ENCODE measurements around the gene AGRN. TPM values are rescaled to one million over a fixed set of nuclear protein-coding genes. Genes with fewer than 3 reads are reported as not detected.
A peak's percentile ranks its signal among the peaks of the same experiment; 100 is the strongest.

The AGRN gene
- total and polyA plus RNA-seq, 8 donors = 96.8 to 208 (median 149) TPM

DNA sequence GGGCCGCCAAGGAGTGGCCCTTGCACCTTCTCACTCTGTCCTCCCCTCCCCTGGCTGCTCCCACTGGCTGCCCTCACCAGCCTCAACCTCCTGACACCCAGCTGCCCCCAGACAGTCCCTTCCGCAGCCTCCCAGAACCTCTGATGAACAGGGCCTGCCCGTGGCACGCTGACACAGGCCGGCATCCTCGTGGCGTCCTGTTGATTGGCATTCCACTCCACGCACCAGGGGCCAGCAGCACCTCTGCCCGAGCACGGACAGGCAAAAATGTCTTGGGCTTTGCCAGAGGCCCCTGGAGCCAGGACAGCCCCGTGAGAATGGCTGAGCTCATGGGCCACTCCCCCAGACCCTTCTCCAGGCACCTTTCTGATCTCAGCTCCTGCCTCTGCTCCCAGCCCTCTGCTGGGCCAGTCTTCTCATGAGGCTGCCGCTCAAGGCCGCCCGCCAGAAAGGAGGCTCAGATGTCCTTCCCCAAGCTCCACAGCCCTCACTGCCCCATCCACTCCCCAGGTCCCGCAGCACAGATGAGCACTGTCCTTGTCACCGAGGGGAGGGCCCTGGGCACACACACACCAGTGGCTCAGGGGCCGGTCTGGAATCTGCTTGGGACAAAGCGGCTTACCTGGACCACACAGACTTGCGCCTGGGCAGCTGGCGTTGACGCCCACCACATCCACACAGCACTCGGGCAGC is 70.0 kb downstream of the AGRN start:
- Histone ChIP-seq H3K27me3 (no peaks in the 10 kb centered on the region), H3K9me3 (no peaks in the 10 kb centered on the region), H3K4me3 (no peak overlapping the region), H3K4me1 (no peaks in the 10 kb centered on the region), H3K27ac (no peak overlapping the region), H3K36me3 (no peaks in the 10 kb centered on the region)
- DNase-seq (no peak), ATAC-seq (no peak)
- intact Hi-C loops (cut with DNase I) = no loop called here
- TF ChIP-seq, protein P1, sequence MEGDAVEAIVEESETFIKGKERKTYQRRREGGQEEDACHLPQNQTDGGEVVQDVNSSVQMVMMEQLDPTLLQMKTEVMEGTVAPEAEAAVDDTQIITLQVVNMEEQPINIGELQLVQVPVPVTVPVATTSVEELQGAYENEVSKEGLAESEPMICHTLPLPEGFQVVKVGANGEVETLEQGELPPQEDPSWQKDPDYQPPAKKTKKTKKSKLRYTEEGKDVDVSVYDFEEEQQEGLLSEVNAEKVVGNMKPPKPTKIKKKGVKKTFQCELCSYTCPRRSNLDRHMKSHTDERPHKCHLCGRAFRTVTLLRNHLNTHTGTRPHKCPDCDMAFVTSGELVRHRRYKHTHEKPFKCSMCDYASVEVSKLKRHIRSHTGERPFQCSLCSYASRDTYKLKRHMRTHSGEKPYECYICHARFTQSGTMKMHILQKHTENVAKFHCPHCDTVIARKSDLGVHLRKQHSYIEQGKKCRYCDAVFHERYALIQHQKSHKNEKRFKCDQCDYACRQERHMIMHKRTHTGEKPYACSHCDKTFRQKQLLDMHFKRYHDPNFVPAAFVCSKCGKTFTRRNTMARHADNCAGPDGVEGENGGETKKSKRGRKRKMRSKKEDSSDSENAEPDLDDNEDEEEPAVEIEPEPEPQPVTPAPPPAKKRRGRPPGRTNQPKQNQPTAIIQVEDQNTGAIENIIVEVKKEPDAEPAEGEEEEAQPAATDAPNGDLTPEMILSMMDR (IDR thresholded peaks at IDR 0.05) = no peak

DNA sequence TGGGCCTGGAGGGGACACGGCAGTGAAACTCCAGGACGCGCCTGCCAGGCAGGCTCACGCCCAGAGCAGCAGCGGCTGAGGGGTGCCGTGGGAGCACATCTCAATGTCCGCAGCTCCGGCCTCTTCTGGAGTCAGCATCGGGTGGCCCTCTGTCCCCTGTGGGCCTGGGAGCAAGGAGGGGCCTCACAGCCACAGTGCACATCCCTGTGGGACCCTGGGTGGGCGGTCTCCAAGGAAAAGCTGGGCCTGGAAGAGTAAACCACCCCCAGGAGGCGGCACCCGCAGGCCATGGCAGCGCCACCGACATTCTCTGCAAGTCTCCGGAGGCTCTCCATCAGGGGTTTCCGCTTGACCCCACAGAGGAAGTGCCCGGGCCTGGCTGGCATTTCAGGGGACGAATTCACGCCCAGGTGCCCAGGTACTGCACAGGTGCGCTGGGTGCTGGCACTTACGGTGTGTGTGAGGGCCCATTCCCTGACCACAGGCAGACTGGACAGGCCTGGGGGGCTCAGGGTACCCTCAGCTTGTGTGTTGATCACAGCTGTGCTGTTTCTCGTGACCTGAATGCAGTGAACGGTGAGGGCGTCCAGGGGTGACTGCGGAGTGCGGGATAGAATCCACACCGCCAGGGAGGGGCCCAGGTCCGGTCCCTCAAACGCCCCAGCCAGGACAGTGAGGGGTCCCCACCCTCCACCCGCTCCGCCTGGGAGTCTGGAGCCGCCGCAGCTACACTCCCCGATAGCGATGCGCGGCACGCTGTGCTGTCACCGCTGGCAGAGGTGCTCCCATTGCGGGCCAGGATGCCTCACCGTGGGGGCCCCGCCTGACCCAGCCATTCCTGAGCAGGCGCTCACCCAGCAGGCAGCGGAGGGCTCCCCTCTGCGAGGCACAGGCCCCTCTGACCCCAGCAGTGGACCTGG is 70.8 kb downstream of the AGRN start:
- no peak overlapping the region for H3K4me3 ChIP-seq
- no peaks in the 10 kb centered on the region for H3K9me3 ChIP-seq
- H3K36me3 ChIP-seq = no peaks in the 10 kb centered on the region
- no peak for DNase-seq
- no peak for ATAC-seq
- no peaks in the 10 kb centered on the region for H3K27me3 ChIP-seq
- no peaks in the 10 kb centered on the region for H3K4me1 ChIP-seq
- intact Hi-C loops (cut with DNase I) = no loop called here
- TF ChIP-seq, protein P1 (IDR thresholded peaks at IDR 0.05) = no peak
- no peak overlapping the region for H3K27ac ChIP-seq

DNA sequence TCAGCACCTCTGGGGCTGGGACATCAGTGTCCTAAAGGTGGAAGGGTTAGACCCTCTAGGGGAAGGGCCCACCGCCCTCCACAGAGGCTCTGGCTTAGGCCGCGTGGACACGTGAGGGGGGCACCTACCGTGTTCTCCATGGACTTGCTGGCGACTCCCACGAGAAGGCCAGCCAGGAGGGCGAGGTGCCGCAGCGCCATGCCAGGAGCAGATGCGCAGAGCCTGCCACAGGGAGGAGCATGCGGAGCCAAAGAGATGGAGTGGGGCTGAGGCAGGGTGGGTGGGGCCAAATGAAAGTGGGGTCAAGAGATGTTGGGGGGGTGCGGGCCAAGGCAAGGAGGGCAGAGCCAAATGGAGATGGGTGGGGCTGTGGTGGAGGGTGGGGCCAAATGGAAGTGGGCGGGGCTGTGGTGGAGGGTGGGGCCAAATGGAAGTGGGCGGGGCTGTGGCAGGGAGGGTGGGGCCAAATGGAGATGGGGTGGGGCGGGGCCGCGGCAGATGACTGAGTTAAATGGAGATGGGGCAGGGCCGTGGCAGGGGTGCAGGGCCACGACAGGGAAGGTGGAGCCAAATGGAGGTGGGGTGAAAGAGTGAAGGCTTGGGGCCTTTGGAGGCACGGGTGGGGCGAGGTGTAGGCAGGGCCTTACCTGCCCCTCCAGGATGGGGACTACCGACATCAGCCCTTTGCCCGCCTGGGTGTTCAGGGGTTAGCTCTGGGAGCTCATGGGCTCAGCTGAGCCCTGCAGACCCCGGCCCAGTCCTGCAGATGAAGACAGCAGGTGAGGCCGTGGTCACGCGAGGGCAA is 71.6 kb downstream of the AGRN start:
- Histone ChIP-seq H3K36me3 (no peaks in the 10 kb centered on the region), H3K9me3 (no peaks in the 10 kb centered on the region), H3K27me3 (no peaks in the 10 kb centered on the region), H3K4me1 (no peaks in the 10 kb centered on the region), H3K4me3 (no peak overlapping the region), H3K27ac (no peak overlapping the region)
- TF ChIP-seq, protein P1 (IDR thresholded peaks at IDR 0.05) = no peak
- intact Hi-C loops (cut with DNase I) = no loop called here
- no peak for ATAC-seq
- DNase-seq = peak in 1 of 4 donors; percentile 30

DNA sequence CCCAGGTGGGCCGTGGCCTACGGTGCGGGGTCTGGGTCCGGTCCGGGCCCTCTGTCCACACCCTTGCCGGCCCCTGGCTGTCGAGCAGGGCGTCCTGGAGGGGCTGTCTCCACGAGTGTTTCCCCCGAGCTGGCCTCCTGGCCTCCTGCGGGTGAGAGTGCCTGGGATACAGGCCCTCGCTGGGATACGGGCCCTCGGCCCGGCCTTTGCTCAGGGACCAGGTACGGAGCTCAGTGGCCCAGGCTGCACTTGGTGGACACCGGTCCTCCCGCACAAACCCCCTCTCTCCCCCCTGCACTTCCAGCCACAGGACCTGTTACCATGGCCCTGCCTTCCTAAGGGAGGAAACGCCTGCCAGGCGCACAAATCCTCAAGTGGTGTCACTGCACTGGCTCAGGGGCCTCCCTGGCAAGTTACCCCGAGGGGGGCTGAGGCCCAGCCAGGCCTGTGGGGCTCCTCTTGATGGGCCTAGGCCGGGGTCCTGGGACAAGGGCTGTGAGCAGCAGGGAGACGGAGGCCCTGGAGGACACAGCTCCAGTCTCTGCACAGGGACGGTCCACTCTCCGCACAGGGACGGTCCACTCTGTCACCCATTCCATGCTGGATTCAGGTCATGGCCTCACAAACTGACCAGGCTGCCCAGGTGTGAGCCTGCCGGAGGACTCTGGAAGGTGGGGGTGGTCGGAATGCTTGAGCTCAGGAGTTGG is 72.4 kb downstream of the AGRN start:
- intact Hi-C loops (cut with DNase I) = no loop called here
- DNase-seq (no peak), ATAC-seq (no peak)
- H3K27ac ChIP-seq = no peak overlapping the region
- H3K27me3 ChIP-seq = no peaks in the 10 kb centered on the region
- no peaks in the 10 kb centered on the region for H3K4me1 ChIP-seq
- H3K36me3 ChIP-seq = no peaks in the 10 kb centered on the region
- no peak overlapping the region for H3K4me3 ChIP-seq
- H3K9me3 ChIP-seq = no peaks in the 10 kb centered on the region
- TF ChIP-seq, protein P1 (IDR thresholded peaks at IDR 0.05) = no peak

All from left lung (tissue), 10 donors.